ENCODE measurements around the gene SPG21.

Gene SPG21

GRCh38 chr15:64997066-64997465 lies 7.4 kb upstream of the SPG21 start:
- H3K79me2 ChIP-seq (ENCODE audit: control insufficient read depth, low read length) = no peaks in the 10 kb centered on the region
- TF ChIP-seq, protein P1, sequence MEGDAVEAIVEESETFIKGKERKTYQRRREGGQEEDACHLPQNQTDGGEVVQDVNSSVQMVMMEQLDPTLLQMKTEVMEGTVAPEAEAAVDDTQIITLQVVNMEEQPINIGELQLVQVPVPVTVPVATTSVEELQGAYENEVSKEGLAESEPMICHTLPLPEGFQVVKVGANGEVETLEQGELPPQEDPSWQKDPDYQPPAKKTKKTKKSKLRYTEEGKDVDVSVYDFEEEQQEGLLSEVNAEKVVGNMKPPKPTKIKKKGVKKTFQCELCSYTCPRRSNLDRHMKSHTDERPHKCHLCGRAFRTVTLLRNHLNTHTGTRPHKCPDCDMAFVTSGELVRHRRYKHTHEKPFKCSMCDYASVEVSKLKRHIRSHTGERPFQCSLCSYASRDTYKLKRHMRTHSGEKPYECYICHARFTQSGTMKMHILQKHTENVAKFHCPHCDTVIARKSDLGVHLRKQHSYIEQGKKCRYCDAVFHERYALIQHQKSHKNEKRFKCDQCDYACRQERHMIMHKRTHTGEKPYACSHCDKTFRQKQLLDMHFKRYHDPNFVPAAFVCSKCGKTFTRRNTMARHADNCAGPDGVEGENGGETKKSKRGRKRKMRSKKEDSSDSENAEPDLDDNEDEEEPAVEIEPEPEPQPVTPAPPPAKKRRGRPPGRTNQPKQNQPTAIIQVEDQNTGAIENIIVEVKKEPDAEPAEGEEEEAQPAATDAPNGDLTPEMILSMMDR (IDR thresholded peaks at IDR 0.05; ENCODE audit: low read depth, low read length, poor library complexity, severe bottlenecking) = no peak
- no peak for TF ChIP-seq EZH2phosphoT487 (IDR thresholded peaks at IDR 0.05; ENCODE audit: borderline replicate concordance, low read length)
- no peaks in the 10 kb centered on the region for H3K27me3 ChIP-seq (ENCODE audit: control insufficient read depth, low read length)
- no peak overlapping the region for H3K4me2 ChIP-seq (ENCODE audit: low read length)
- H3K4me3 ChIP-seq (ENCODE audit: low read length) = no peak overlapping the region
- 0 out of 2 replicates have a peak, but pooled peaks cover 2% of the 10 kb centered on the region for H3F3A ChIP-seq (ENCODE audit: control insufficient read depth, insufficient read depth)
- H3K9me2 ChIP-seq (replicated peaks; ENCODE audit: control insufficient read depth, low read length) = no peaks in the 10 kb centered on the region
- no peaks in the 10 kb centered on the region for H3K9me3 ChIP-seq (ENCODE audit: control insufficient read depth, insufficient read depth, low read length)
- H3K36me3 ChIP-seq (ENCODE audit: control insufficient read depth, low read length) = no peaks in the 10 kb centered on the region; the same call in 1 of the 2 replicates
- H3K27ac ChIP-seq (ENCODE audit: low read depth, low read length) = no peak overlapping the region
- H3K4me1 ChIP-seq (ENCODE audit: control insufficient read depth, low read length) = no peaks in the 10 kb centered on the region; the same call in 1 of the 2 replicates
- H4K20me1 ChIP-seq (ENCODE audit: control insufficient read depth, insufficient read depth, low read depth, low read length) = no peaks in the 10 kb centered on the region

GRCh38 chr15:64993290-64993689 lies 3.6 kb upstream of the SPG21 start:
- Histone ChIP-seq H3F3A (ENCODE audit: control insufficient read depth, insufficient read depth) (0 out of 2 replicates have a peak, but pooled peaks cover 5% of the 10 kb centered on the region), H3K27ac (ENCODE audit: low read depth, low read length) (no peak overlapping the region), H3K9me3 (ENCODE audit: control insufficient read depth, insufficient read depth, low read length) (no peaks in the 10 kb centered on the region), H3K4me1 (ENCODE audit: control insufficient read depth, low read length) (peaks cover 18% of the 10 kb centered on the region), H3K4me3 (ENCODE audit: low read length) (no peak overlapping the region), H3K27me3 (ENCODE audit: control insufficient read depth, low read length) (no peaks in the 10 kb centered on the region), H3K36me3 (ENCODE audit: control insufficient read depth, low read length) (no peaks in the 10 kb centered on the region; the same call in 1 of the 2 replicates), H3K4me2 (ENCODE audit: low read length) (no peak overlapping the region), H3K9me2 (replicated peaks; ENCODE audit: control insufficient read depth, low read length) (no peaks in the 10 kb centered on the region), H3K79me2 (ENCODE audit: control insufficient read depth, low read length) (peaks cover 13% of the 10 kb centered on the region), H4K20me1 (ENCODE audit: control insufficient read depth, insufficient read depth, low read depth, low read length) (no peaks in the 10 kb centered on the region)
- TF ChIP-seq, protein P1 (IDR thresholded peaks at IDR 0.05; ENCODE audit: low read depth, low read length, poor library complexity, severe bottlenecking) = no peak
- TF ChIP-seq EZH2phosphoT487 (IDR thresholded peaks at IDR 0.05; ENCODE audit: borderline replicate concordance, low read length) = no peak

- Histone ChIP-seq H3K4me3 (ENCODE audit: low read length) (no peak overlapping the region), H3K79me2 (ENCODE audit: control insufficient read depth, low read length) (peaks cover 22% of the 10 kb centered on the region), H3K27ac (ENCODE audit: low read depth, low read length) (no peak overlapping the region), H3K27me3 (ENCODE audit: control insufficient read depth, low read length) (no peaks in the 10 kb centered on the region), H3K4me1 (ENCODE audit: control insufficient read depth, low read length) (peaks cover 26% of the 10 kb centered on the region), H3F3A (ENCODE audit: control insufficient read depth, insufficient read depth) (peaks cover 7% of the 10 kb centered on the region; the same call in 1 of the 2 replicates), H3K4me2 (ENCODE audit: low read length) (no peak overlapping the region), H4K20me1 (ENCODE audit: control insufficient read depth, insufficient read depth, low read depth, low read length) (no peaks in the 10 kb centered on the region), H3K36me3 (ENCODE audit: control insufficient read depth, low read length) (peaks cover 6% of the 10 kb centered on the region), H3K9me2 (replicated peaks; ENCODE audit: control insufficient read depth, low read length) (no peaks in the 10 kb centered on the region), H3K9me3 (ENCODE audit: control insufficient read depth, insufficient read depth, low read length) (no peaks in the 10 kb centered on the region)
- TF ChIP-seq, protein P1 (IDR thresholded peaks at IDR 0.05; ENCODE audit: low read depth, low read length, poor library complexity, severe bottlenecking) = no peak
- TF ChIP-seq EZH2phosphoT487 (IDR thresholded peaks at IDR 0.05; ENCODE audit: borderline replicate concordance, low read length) = no peak
Measured at GRCh38 chr15:64991536-64992135, 1.9 kb upstream of the SPG21 start.

All from DOHH2 (cell line).